NCI-H460 (cell line): ENCODE results near the gene CLDN6. TPM values are rescaled to one million over a fixed set of nuclear protein-coding genes. Genes with fewer than 3 reads are reported as not detected.

ENCODE experiments used
- DNase-seq: peaks from one replicate; pipeline ENCODE4 v3.0.0-alpha.2; 2016; ENCODE audit warnings: low read depth; ENCODE audit errors: extremely low read depth
- total RNA-seq: library from RNA; depleted of rRNA; stranded (reverse); fragments of >200 nt; shearing (Covaris generic); gene quantifications from 2 replicates; pipeline ENCODE4 v1.2.3, GENCODE V29; 2014

Gene CLDN6
- total RNA-seq, 1 experiment from 2014 or later = not detected

- DNase-seq = no peak
These were observed 25.5 kb downstream of the CLDN6 start for GRCh38 chr16:2992383-2993081.

GRCh38 chr16:2991566-2992261 is 26.3 kb downstream of the CLDN6 start:
- no peak for DNase-seq

DNA sequence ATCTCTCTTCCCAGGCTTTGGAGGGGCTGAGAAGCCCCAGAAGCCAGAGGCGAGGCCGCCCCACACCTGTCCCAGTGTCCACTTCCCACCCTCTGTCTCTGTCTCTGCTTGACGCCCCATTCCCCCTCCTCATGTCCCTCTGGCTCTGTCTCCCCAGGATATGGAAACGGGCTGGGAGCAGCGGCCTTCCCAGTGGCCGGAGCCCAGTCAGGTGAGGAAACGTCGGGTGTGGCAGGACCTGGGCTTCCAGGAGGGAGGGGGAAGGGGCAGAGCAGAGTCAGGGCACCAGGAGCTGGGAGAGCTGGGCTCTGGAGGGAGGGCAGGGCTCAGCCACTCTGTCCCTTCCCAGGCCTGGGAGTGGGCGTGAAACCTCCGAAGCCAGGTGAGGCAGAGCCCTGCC is 27.1 kb downstream of the CLDN6 start:
- DNase-seq = no peak

GRCh38 chr16:2988590-2989099 is 29.3 kb downstream of the CLDN6 start:
- no peak for DNase-seq

DNA sequence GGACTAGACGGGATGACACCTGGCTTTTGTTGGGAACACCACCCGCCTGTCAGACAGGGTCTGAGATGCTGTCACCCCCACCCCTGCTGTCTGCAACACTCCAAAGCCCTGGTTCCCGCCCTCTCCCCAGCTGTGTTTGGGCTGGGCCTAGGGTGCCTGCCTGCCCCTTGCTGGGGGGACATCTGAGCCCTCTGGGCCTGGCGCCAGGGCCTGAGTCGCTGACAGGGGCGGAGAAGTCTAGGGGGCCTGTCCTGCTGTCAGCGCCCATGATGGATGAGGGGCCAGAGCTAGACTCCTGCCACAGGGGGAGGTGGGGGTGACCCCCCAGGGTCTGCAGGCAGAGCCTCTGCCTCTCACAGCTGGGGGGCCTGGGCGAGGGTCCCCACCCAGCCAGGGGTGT is 30.1 kb downstream of the CLDN6 start:
- DNase-seq = no peak

GRCh38 chr16:2987286-2987685 is 30.7 kb downstream of the CLDN6 start:
- DNase-seq = no peak

DNA sequence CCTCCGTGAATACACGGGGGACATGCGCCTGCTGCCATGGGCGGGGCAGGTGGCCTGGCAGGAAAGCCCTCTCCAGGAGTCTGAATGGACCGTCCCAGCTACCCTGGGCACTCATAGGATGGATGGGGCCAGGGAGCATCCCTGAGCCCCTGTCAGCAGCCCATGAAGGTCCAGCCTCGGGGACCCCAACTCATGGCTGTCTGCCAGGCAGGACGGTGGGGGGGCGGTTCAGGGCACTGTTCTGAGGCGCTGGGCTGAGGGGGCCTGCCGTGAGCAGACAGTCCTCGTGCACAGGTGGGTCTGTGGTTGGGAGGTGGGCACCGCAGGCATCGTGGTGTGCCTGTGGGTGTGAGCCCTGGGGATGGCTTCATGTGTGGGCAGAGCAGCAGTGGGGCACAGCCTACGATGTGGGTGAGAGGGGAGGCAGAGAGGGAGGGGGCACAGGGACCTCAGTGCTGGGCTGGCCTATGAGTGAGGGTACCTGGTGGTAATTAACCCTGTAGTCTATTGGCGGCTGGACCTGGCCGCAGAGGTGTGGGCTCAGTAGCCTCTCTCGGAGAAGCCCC is 31.3 kb downstream of the CLDN6 start:
- no peak for DNase-seq

DNA sequence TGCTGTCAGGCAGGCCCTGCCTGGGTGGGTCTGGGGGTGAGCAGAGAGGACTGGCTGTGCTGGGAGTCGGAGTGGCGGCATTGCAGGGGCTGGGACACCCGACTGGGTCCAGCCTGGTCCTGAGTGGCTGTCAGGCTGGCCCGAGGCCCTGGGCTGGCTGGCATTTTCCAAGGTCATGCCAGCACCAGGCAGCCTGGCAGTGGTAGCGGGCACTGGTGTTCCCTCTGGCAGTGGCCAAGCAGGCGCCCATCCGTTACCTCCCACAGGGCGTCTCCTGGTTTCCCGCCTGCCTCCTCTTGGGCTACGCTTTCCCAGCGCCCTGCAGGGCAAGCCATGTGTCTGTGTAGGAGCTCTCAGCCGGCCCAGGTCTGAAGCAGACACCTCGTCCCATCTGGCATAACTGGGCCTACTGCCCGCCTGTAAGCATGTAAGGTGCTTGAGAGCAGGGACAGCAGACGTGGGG is 32.1 kb downstream of the CLDN6 start:
- no peak for DNase-seq

GRCh38 chr16:2985462-2985861 is 32.5 kb downstream of the CLDN6 start:
- no peak for DNase-seq

- DNase-seq = peak; percentile 75
These were observed 34.3 kb downstream of the CLDN6 start for GRCh38 chr16:2983706-2984136.

- no peak for DNase-seq
These were observed 35.6 kb downstream of the CLDN6 start for GRCh38 chr16:2982402-2982801.

DNA sequence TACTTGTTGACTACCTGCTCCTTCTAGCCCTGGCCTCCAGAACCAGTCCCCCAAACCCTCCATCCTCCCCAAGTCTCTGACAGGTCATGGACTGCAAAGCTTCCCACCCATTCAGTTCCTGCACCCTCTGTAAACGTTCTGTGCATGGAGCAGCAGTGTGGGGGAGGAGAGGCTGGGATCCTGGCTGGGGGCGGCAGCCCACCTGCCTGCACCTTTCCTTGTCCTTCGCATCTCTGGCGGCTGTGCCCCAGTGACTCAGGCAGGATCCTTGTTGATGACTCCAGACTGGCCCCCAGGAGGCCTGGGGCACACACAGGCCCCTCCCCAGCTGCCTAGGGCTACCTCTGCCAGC is 36.1 kb downstream of the CLDN6 start:
- DNase-seq = no peak

DNA sequence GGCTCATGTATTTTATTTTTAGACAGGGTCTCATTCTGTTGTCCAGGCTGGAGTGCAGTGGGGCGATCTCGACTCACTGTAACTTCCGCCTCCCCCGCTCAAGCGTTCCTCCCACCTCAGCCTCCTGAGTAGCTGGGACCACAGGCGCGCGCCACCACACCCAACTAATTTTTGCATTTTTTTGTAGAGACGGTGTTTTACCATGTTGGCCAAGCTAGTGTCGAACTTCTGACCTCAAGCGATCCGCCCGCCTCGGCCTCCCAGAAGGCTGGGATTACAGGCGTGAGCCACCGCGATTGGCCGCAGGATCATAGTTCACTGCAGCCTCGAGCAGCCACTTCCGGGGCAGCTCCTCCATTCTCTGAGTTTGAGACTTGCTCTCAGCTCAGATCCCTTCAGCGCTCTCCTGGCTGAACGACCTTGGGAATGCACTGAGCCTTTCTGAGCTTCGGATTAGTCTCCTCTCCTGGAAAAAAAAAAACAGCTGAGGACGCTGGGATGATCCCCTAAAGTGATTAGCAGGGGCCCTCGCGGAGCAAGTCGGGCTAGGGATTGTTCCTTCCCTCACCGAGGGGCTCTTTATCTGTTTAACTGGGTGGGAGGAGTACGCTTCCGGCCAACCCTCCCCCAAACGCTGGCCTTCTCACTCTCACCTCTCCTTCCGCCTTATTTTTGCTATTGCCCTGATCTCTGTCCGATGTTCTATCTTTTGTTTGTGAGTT is 36.6 kb downstream of the CLDN6 start:
- DNase-seq = no peak

DNA sequence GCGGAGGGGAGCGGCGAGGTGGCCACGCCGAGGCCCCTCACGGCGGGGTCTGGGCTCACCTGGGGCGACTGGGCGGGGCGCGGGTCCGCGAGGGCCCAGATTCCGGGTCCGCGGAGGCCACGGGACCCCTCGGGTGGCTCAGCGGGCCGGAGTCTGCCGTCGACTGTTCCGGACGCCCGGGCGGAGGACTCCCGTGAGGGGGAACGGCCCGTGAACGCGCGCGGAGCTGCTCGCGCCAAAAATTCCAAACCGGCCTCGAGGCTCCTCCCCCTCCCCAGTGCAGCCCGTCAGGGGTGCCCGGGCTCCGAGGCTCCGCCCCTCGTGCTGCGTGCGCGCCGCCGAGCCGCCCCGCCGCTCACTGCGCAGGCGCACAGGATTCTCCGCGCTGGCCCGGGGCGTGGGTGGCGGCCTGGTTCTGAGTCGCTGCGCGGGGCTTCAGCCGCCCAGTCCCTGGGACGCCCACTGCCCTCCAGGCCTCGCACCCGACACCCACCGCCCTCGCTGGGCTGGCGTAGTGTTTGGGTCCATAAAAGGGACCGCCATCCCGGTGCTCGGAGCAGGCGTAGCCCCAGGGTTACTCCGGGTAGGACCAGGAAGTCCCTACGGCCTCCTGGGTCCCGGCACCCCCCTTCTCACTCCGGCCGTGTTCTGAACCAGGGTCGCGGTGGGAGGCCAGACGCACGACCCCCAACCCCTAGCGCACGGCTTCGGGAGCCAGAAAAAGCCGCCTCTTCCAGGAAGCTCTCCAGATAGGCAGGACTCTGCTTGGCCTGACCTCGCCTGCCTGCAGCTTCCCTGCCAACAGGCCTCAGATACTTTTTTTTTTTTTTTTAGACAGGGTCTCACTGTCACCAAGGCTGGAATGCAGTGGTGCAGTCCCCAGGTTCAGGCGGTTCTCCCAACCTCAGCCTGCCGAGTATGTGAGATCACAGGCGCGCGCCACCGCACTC is 37.5 kb downstream of the CLDN6 start, which contains the start of gene PKMYT1:
Gene PKMYT1 (minus strand): TSS at position 220 of the 950 bp plus-strand sequence. CDS start 789 bp downstream, outside the sequence.
- DNase-seq = peak; percentile 88

DNA sequence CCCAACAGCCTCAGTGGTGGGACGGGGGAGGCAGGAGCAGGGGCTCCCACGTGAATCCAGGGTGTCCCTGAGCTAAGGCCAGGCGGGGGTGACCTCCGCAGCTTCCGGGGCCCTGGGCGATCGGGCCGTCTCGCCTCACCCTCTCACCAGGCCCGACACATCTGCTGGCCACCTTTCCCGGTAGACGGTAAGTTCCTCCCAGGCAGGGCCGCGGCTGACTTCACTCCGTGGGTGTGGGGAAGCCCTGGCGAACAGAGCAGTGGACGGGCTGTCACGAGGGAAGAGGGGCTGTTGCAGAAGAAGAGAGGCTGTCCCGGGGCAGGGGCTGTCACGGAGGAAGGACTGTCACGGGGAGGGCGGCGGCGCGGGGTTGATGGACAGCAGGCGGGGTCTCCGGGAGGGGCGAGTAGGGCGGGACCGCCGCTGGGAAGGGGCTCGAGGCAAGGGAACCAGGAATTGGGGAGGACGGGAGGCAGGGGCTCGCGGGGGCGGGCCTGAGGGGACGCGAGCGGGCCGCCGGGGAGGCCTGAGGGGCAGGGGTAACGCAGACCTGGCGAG is 38.2 kb downstream of the CLDN6 start:
- no peak for DNase-seq

DNA sequence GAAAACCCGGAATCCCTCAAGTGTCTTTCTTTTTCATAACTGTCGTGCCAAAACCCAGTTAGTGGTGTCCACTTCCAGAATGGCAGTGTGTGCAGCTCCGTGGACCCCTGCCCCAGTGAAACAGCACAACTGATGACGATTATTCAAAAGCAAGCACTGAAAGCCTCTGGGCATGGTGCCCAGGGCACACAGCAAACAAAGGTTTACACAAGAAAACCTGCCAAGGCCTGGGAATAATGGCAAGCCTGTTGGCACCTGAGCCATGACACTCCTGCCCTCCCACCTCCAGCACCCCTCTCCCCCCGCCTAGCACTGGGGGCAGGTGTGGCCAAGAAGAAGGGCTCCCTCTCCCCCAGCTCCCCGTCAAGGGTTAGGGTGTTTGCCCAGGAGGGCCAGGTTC is 40.5 kb downstream of the CLDN6 start:
- DNase-seq = no peak

- no peak for DNase-seq
These were observed 41.3 kb downstream of the CLDN6 start for GRCh38 chr16:2976673-2977072.

DNA sequence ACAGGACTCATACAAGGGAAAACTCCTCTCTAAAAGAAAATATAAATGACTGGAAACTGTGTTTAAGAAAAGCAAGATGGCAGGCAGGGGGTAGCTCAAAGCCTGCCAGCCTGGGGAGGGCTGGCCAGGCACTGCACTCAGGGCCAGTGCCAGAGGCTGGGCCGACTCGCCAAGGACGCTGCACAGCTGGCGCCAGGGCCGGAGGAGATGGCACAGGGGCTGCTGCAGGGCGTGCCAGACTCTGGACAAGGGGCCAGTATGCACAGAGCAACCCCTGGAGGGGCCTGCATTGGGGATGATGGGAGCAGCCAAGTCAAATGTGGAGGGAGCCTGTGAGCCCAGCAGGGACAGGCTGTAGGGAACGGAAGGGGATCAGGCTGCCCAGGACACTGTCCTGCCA is 41.8 kb downstream of the CLDN6 start:
- no peak for DNase-seq

DNA sequence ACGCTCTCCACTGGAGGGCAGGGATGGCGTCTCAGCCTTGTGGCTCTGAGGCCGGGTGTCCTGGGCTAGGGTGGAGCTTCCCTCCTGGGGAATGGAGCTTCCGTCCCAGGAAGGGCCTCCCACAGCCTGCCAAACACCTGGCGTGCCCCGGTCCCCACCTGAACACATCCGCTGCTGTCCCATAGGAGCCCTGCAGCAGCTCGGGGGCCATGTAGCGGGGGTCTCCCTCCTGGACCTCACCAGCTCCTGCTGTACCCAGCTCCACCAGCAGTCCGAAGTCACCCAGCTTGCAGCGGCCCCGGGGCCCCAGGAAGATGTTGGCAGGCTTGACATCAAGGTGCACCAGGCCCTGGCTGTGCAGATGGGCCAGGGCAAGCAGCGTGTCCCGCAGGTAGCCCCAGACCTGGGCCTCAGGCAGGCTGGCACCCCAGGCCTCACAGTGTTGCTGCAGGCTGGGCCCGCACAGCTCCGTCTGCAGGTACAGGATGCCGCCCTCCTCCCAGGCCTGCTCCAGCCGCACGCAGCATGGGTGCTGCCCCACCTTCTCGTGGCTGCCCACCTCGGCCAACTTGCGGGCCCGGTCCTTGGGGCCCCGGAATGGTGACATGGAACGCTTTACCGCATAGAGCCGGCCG is 42.7 kb downstream of the CLDN6 start:
- DNase-seq = no peak
